Common myeloid progenitor, CD34-positive (primary cell): Measurements from ENCODE around the gene GNB5.
"Not testable (repeated sequence)": the region's sequence is repeated elsewhere in the genome, so short reads cannot be mapped to it uniquely, and the experiment has no call there.

Experiments used
- CTCF ChIA-PET: fragments of 350-600 bp; sonication (Branson Sonifier 250); formaldehyde crosslinking; loops from one replicate; lab custom pipeline; 2021; ENCODE audit warnings: antibody characterized with exemption; lab: Charles Lee
- POLR2A ChIA-PET: fragments of 350-600 bp; sonication (Branson Sonifier 250); formaldehyde crosslinking; loops from one replicate; lab custom pipeline; 2021; ENCODE audit warnings: antibody characterized with exemption; lab: Charles Lee
- DNase-seq, 3 donors: peaks; one replicate each; pipeline versions ENCODE4 v3.0.0 to v3.0.0-alpha.2; 2013
- H3K27ac ChIP-seq, 2 experiments: 1 replicate in 1 of 2; 2 replicates in 1 of 2; pipeline ENCODE4 v1.7.0; 2013; ENCODE audit warnings: inconsistent platforms in 2 of 2, low read length in 2 of 2, mild to moderate bottlenecking in 2 of 2, low read depth in 1 of 2, moderate library complexity in 1 of 2; ENCODE audit not compliant: severe bottlenecking in 2 of 2, insufficient read depth in 1 of 2, poor library complexity in 1 of 2
- H3K27me3 ChIP-seq, 5 experiments: replicated peaks in 2 of 5; 1 replicate in 3 of 5; 2 replicates in 2 of 5; pipeline versions ENCODE4 v1.6.1 to v1.7.0; 2013; ENCODE audit warnings: low read length in 4 of 5, mild to moderate bottlenecking in 2 of 5, moderate library complexity in 2 of 5, inconsistent platforms in 1 of 5; ENCODE audit not compliant: insufficient read depth in 5 of 5, control insufficient read depth in 4 of 5
- H3K36me3 ChIP-seq, 4 experiments: 1 replicate in 2 of 4; 2 replicates in 2 of 4; pipeline versions ENCODE4 v1.6.1 to v1.7.0; 2013; ENCODE audit warnings: low read length in 3 of 4, control low read depth in 1 of 4, mild to moderate bottlenecking in 1 of 4; ENCODE audit not compliant: control insufficient read depth in 4 of 4, insufficient read depth in 4 of 4
- H3K4me1 ChIP-seq, 4 experiments: 1 replicate in 3 of 4; 2 replicates in 1 of 4; pipeline versions ENCODE4 v1.6.1 to v1.7.1; 2013; ENCODE audit warnings: low read length in 3 of 4, mild to moderate bottlenecking in 3 of 4, control low read depth in 1 of 4, inconsistent platforms in 1 of 4, moderate library complexity in 1 of 4; ENCODE audit not compliant: control insufficient read depth in 4 of 4, insufficient read depth in 4 of 4; ENCODE audit errors: control extremely low read depth in 1 of 4
- H3K4me3 ChIP-seq, 7 experiments: 1 replicate in 4 of 7; 2 replicates in 3 of 7; pipeline versions ENCODE4 v1.5.1 to v1.7.0; 2013; ENCODE audit warnings: mild to moderate bottlenecking in 7 of 7, low read length in 6 of 7, moderate library complexity in 6 of 7, inconsistent platforms in 2 of 7, low read depth in 2 of 7, control low read depth in 1 of 7; ENCODE audit not compliant: insufficient read depth in 4 of 7, control insufficient read depth in 1 of 7; ENCODE audit errors: extremely low read depth in 1 of 7
- H3K9me3 ChIP-seq, 5 experiments: 1 replicate in 4 of 5; 2 replicates in 1 of 5; pipeline versions ENCODE4 v1.6.1 to v1.7.1; 2013; ENCODE audit warnings: low read length in 4 of 5, mild to moderate bottlenecking in 2 of 5, inconsistent platforms in 1 of 5, low read depth in 1 of 5, moderate library complexity in 1 of 5; ENCODE audit not compliant: control insufficient read depth in 4 of 5, insufficient read depth in 2 of 5; ENCODE audit errors: control extremely low read depth in 1 of 5
- WGBS: methylation state at CpG from one replicate; pipeline ENCODE4 v1.1.5; 2013; ENCODE audit not compliant: insufficient coverage; 5-methylcytosine and 5-hydroxymethylcytosine counted together

The GNB5 gene

GRCh38 chr15:52179278-52180195, 11.7 kb downstream of the GNB5 start:
- H3K4me1 ChIP-seq, result peaks cover 3 to 28% (median 21%) of the 10 kb centered on the region in 4 experiments
- H3K4me3 ChIP-seq, result peak overlapping the region; percentile 56 to 94 (median 82)
- WGBS, result under 1% methylated on average over 83 of the region's 105 CpGs
- peak; percentile 82 to 95 (median 94) for DNase-seq
- CTCF ChIA-PET, result interaction anchor here (1.1 to 5.8 kb wide), 3 partner anchors 9 to 20 kb away, joined by 3 to 42 read pairs (median 4); no protein-coding TSS in a partner anchor
- H3K9me3 ChIP-seq, result peaks cover 0 to 3% (median 0%) of the 10 kb centered on the region in 5 experiments
- peak overlapping the region; percentile 59 to 76 for H3K27ac ChIP-seq
- no peaks in the 10 kb centered on the region for H3K36me3 ChIP-seq
- POLR2A ChIA-PET, result interaction anchor here (0.5 to 1.5 kb wide), 4 partner anchors 8 to 1467 kb away, joined by 3 to 4 read pairs (median 3); no protein-coding TSS in a partner anchor
- H3K27me3 ChIP-seq, result no peaks in the 10 kb centered on the region

GRCh38 chr15:52178765-52179164, 12.4 kb downstream of the GNB5 start:
- DNase-seq, result peak in 1 of 3 donors; percentile 30

GRCh38 chr15:52172869-52173268, 18.3 kb downstream of the GNB5 start:
- Histone ChIP-seq H3K4me3 (no peak overlapping the region), H3K27ac (no peak overlapping the region), H3K36me3 (peaks cover 0 to 4% (median 0%) of the 10 kb centered on the region in 4 experiments), H3K9me3 (no peaks in the 10 kb centered on the region), H3K4me1 (peaks cover 3 to 30% (median 21%) of the 10 kb centered on the region in 4 experiments), H3K27me3 (no peaks in the 10 kb centered on the region)
- 100% methylated on average over 2 of the region's 2 CpGs for WGBS
- DNase-seq, result no peak
- POLR2A ChIA-PET, result no interaction called here
- CTCF ChIA-PET, result interaction anchor here (1.5 to 6.6 kb wide), 6 partner anchors 11 to 36 kb away, joined by 3 to 40 read pairs (median 14); no protein-coding TSS in a partner anchor

More at GRCh38 chr15:52178765-52179164, 12.4 kb downstream of the GNB5 start:
- Histone ChIP-seq H3K9me3 (peaks cover 0 to 2% (median 0%) of the 10 kb centered on the region in 5 experiments), H3K27me3 (no peaks in the 10 kb centered on the region), H3K4me1 (peaks cover 3 to 36% (median 29%) of the 10 kb centered on the region in 4 experiments), H3K4me3 (peak overlapping the region; percentile 17 to 94 (median 82)), H3K27ac (peak overlapping the region; percentile 59 to 76), H3K36me3 (no peaks in the 10 kb centered on the region)
- POLR2A ChIA-PET, result interaction anchor here (0.5 to 1.5 kb wide), 2 partner anchors 9 to 10 kb away, joined by 3 to 4 read pairs; no protein-coding TSS in a partner anchor
- WGBS, result no CpG with 5 or more reads among the region's 10 CpGs
- CTCF ChIA-PET, result interaction anchor here (1.1 to 5.8 kb wide), 4 partner anchors 10 to 21 kb away, joined by 3 to 42 read pairs (median 4); partner anchors contain the start of gene GNB5

- 38% methylated on average over 1 of the region's 1 CpG for WGBS
- no peak for DNase-seq
- ChIA-PET POLR2A (no interaction called here), CTCF (interaction anchor here (0.5 to 6.6 kb wide), 9 partner anchors 9 to 403 kb away, joined by 3 to 40 read pairs (median 7); partner anchors contain the start of gene GNB5)
- Histone ChIP-seq H3K9me3 (no peaks in the 10 kb centered on the region), H3K27me3 (no peaks in the 10 kb centered on the region), H3K4me1 (peaks cover 3 to 26% (median 21%) of the 10 kb centered on the region in 4 experiments), H3K4me3 (peak overlapping the region in 3 of 7 experiments; percentile 0 to 49 (median 37)), H3K27ac (no peak overlapping the region), H3K36me3 (peaks cover 0 to 4% (median 0%) of the 10 kb centered on the region in 4 experiments)
Measured at GRCh38 chr15:52171807-52172206, 19.4 kb downstream of the GNB5 start.

GRCh38 chr15:52171386-52171785, 19.8 kb downstream of the GNB5 start:
- Histone ChIP-seq H3K4me3 (peak overlapping the region in 4 of 7 experiments; percentile 0 to 49 (median 32)), H3K27ac (no peak overlapping the region), H3K36me3 (peaks cover 0 to 4% (median 0%) of the 10 kb centered on the region in 4 experiments), H3K27me3 (no peaks in the 10 kb centered on the region), H3K4me1 (peaks cover 3 to 26% (median 21%) of the 10 kb centered on the region in 4 experiments), H3K9me3 (no peaks in the 10 kb centered on the region)
- POLR2A ChIA-PET, result interaction anchor here (0.6 kb wide), 3 partner anchors 9 to 135 kb away, joined by 3 to 7 read pairs (median 3); no protein-coding TSS in a partner anchor
- CTCF ChIA-PET, result interaction anchor here (0.5 to 6.6 kb wide), 9 partner anchors 9 to 404 kb away, joined by 3 to 40 read pairs (median 7); partner anchors contain the start of gene GNB5
- WGBS, result 15% methylated on average over 4 of the region's 4 CpGs
- peak; percentile 38 to 68 (median 57) for DNase-seq

GRCh38 chr15:52170199-52170598, 21.0 kb downstream of the GNB5 start:
- H3K4me1 ChIP-seq, result peaks cover 3 to 26% (median 21%) of the 10 kb centered on the region in 4 experiments
- POLR2A ChIA-PET, H3K9me3 ChIP-seq, H3K27me3 ChIP-seq, H3K4me3 ChIP-seq, H3K27ac ChIP-seq, H3K36me3 ChIP-seq, DNase-seq: not testable (repeated sequence)
- WGBS, result 92% methylated on average over 2 of the region's 3 CpGs
- CTCF ChIA-PET, result interaction anchor here (1.1 to 6.6 kb wide), 6 partner anchors 12 to 58 kb away, joined by 4 to 40 read pairs (median 8); partner anchors contain the start of gene GNB5
